Measurements from ENCODE around the gene PLCL2.

The PLCL2 gene

DNA sequence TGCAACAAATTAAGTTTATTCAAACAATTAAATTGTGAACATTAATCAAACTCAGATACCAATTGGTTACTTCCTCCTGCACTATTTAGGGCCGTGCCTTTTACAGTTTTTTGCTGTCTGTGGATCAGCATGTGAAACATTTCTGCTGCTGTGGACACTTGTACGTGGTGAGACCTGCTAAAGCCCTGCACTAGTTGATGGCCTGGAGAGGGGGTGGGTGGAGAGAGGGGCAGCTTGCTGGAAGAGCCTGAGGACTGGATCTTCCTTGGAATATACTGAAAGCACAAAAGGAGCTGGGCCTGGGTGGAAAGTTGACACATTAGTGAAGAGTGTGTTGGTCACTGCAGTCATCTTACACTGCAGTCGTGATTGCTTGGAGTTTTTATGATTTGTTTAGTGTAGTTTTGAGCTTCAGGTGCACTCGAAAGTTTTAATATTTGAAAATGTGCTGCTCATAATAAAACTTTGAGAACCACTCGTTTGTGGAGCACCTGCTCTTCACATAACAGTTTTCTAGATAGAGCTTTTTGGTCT is 11.4 kb downstream of the PLCL2 start:
- no peak for DNase-seq

DNA sequence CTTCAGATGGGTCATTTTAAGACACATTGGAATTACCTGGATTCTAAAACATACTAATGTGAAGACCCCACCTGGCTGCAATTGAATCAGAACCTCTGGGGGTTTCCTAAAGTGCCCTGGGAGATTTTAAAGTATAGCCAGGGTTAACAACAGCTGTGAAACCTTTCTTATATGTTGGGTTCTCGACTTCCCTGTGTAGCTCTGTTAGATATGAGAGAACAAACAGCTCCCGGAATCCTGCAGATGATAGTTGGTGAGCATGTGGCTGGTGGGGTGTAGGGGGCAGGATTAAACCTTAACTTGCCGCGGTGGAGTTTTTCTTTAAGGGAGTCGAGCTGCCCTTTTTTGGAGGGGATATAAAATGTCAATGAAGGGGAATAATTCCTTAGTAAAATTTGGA is 12.1 kb downstream of the PLCL2 start:
- DNase-seq = no peak

- peak; percentile 48 for DNase-seq
These were observed 12.6 kb downstream of the PLCL2 start for GRCh38 chr3:16897254-16897926.

GRCh38 chr3:16898595-16899395 is 14.0 kb downstream of the PLCL2 start:
- DNase-seq = no peak

- DNase-seq = no peak
These were observed 15.2 kb downstream of the PLCL2 start for GRCh38 chr3:16899919-16900318.

- no peak for DNase-seq
These were observed 16.2 kb downstream of the PLCL2 start for GRCh38 chr3:16900779-16901440.

GRCh38 chr3:16904423-16905417 is 20.0 kb downstream of the PLCL2 start:
- DNase-seq = no peak

- DNase-seq = no peak
These were observed 20.9 kb downstream of the PLCL2 start for GRCh38 chr3:16905704-16906103.

DNA sequence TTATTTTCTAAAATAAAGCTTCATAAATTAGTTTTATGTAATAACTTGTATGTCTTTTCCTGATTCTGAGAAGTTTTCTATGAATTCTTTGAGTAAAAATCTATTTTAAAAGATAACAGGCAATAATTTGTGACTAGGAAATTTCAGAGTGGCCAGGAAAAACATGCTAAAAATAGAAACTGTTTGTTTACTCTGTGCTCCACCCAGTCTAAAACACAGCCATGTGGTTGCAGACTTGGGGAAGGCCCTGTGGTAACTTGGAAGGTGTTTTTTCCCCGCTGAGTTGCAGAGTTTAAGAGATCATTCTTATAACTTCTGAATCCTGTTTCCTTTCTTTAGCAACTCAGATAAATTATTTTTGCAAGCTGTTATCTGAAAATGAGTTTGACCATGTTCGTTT is 21.9 kb downstream of the PLCL2 start:
- DNase-seq = no peak

DNA sequence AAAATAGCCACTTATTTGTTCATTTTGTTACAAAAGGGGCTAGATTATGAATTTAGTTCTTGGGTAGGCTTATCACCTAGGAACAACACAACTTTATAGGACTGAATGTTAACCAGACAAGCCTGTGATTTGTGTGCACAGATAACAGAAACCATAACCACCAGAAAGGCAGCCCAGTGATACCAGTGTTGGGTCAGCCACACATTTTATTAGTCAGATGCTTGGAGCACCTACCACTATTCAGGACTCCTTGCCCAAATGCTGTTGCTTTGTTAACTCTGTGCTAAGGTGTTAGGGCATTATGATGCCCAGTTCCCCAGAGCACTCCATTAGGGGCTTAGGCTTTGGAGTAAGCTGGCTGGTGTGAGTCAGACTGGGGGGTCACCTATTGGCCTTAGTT is 22.5 kb downstream of the PLCL2 start:
- DNase-seq = no peak

DNA sequence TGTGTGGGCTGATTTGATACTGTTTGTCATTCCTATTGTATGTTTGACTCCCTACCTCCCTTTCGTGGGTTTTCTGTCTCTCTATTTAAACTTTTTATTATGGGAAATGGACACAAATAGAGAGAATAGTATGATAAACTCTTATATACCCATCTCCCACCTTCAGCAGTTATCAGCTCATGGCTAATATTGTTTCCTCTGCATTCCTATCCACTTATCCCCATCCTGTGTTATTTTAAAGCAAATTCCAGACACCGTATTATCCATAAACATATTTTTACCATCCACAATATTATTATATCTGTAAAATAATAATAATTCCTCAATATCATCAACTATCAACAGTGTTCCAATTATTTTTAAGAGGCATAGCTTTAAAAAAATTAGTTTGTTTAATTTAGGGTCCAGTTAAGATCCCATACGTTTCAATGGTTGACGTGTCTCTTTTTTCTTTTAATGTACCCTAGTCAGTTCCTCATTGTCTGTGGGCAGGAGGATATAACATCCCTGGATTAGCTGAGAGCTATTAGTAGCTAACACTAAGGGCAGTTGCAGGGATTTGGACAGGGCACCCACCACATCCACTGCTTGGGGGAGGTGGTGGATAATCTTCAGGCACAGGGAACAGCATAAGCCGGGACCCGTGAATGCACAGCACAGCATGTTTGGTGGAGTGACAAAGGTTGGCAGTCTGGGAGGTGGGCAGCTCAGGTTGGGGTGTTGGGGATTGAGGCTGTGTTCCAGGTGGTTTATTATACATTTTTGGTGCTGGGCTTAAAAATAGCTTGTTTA is 23.5 kb downstream of the PLCL2 start:
- DNase-seq = no peak

DNA sequence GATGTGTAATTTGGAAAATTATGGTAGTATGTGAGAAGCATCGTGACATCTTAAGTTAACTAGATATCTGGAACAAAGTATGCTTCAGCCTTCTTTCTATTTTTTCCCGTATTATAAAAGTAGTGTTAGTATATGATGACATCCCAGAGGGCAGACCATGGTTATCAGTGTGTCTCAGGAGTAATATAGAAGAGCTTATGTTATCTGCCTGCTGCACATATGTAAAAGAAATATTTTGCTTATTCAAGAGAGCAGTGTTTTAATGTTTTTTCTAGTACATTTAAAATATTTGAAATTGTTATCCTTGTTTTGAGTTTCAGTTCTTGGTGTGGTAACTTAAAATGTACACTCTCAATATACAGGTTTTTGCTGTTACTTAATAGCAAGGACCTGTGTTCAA is 24.1 kb downstream of the PLCL2 start:
- DNase-seq = no peak

DNA sequence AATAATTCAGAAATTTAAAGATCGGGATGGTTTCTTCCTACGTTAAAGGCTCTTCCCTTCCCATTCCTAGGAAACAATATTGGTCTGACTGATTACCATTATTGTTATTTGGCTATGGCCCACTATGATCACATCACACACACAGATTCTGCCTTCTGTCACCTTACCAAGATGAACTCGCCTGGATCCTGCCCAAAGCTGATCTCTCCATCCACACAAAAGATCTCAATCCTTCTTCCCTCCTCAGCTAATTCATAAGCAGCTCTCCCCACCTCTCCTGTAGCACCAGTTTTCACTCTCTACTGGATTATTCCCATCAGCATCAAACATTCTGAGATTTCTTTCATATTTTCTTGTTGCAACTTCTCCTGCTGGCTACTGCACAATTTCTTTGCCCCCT is 25.0 kb downstream of the PLCL2 start:
- DNase-seq = no peak

DNA sequence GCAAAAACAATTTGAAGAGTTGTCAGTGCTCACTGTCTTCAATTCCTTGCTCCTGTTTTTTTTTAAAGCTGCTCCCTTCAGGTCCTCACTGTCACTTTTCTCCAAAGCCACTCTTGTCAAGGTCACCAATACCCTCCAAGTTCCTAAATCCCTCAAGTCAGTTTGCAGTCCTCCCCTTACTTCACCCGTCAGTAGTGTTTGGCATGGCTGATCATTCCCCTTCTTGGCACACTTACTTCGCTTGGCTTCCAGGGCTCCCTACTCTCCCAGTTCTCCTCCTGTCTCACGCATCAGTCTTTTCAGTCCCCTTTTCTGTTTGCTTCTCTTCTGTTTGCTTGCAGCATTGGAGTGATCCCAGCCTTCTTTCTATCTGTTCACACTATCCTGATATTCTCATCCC is 25.5 kb downstream of the PLCL2 start:
- no peak for DNase-seq

- no peak for DNase-seq
These were observed 27.2 kb downstream of the PLCL2 start for GRCh38 chr3:16911916-16912315.

DNA sequence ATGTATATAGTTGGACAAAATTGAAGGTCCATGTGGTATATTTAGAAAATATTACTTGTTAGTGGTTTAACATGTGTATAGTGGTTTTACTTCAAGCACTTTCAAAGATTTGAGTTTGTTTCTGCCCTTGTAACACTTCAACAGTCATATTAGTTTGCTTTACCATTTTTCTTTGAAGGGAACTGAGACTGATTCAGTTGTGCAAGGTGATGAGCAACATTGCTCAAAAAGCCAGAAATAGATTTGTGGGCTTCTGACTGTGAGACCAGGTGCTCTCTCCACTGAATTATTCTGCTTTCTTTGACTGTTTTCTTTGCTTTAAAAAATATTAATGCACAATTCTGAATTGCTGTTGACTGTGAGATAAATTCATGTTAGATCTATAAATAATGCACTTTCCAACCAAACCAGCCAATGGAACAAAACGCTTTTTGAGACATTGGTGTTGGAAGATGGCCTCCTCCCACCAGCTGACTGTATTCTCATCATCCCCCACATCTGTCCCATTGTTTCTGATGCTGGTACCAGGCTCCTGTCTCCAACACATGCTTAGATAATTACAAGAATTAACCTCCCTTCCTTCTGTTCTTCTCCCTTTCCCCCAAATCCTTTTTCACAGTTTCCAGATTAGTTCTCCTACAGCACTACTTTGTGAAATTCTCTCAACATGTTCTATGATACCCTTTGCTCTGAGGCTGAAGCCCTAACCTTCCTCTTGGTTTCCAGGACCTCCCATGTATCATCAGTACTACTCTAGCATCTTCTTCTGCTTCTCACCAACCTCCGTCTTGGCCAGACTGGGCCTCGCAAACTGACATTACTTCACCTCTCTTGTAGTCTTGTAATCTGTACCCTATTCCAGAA is 27.9 kb downstream of the PLCL2 start:
- DNase-seq = no peak

- DNase-seq = no peak
These were observed 28.5 kb downstream of the PLCL2 start for GRCh38 chr3:16913264-16913580.

DNA sequence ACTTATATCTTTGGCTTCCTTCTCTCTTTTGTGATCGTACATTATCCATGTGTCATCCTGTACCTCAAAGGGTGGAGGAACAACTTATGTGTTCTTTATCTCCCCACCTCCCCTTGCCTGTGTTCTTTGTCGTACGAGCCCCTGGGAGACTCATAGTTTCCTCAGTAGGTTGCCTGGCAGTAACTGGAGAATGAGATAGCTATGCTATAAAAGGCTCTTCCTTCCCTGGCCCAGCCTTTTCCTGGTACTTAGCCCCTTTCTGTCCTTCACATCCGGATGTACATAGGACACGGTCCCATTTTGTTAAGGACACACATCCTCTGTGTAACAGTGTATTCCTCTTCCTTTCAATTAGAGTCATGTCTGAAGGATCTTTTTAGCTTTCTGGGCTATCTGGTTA is 32.1 kb downstream of the PLCL2 start:
- DNase-seq = no peak

DNA sequence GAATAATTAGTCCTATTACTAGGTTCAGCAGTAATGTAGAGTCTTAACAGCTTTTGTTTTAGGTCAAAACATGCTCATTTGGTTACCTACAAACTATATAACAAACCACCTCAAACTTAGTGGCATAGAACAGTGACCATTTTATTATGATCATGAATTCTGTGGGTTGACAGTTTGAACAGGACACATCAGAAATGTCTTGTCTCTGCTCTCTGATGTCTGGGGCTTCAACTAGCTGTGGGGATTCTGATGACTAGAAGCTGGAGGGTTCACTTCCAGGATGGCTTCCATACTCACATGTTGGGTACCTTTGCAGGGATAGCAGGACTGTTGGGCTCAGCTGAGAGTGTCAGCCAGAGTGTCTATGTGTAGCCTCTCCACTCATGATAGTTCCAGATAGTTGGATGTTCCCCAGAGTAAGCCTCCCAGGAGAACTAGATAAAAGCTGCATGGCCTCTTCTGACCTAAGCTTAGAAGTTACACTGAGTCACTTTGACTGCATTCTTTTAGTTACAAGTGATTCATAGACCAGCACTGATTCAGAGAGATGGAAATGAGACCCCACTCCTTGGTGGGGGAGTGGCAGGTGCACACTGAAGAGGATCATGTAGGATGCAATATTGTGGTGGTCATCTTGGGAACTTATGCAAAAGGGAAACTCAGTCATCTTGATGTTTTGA is 32.6 kb downstream of the PLCL2 start:
- DNase-seq = no peak

Measured in CD4-positive, alpha-beta T cell treated with Interleukin-6 for 4 hours (primary cell).